Natural killer cell (primary cell): ENCODE measurements around the gene CC2D1B. TPM values are rescaled to one million over a fixed set of nuclear protein-coding genes. Genes with fewer than 3 reads are reported as not detected.
A peak's percentile ranks its signal among the peaks of the same experiment; 100 is the strongest.

ENCODE experiments used
- ATAC-seq, 3 donors: fragments of 150-1000 bp in 2 of 3; fragments of 200-7000 bp in 1 of 3; cut with Tn5 transposase; 1 replicate in 1 of 3; 2 replicates in 2 of 3; pipeline ENCODE4 v1.10.0; 2021; ENCODE audit warnings: mild to moderate bottlenecking in 2 of 3, moderate library complexity in 2 of 3
- DNase-seq, 2 donors: peaks; one replicate each; pipeline versions ENCODE4 v3.0.0 to v3.0.0-alpha.2; 2013 to 2021; ENCODE audit warnings: mixed read lengths in 1 of 2
- H3K27ac ChIP-seq: one replicate; pipeline ENCODE4 v1.5.1; 2013; ENCODE audit warnings: mild to moderate bottlenecking, low read length
- H3K27me3 ChIP-seq: one replicate; pipeline ENCODE4 v1.6.1; 2013; ENCODE audit warnings: low read length; ENCODE audit not compliant: control insufficient read depth, insufficient read depth
- H3K36me3 ChIP-seq: one replicate; pipeline ENCODE4 v1.6.1; 2013; ENCODE audit warnings: low read length; ENCODE audit not compliant: control insufficient read depth, insufficient read depth
- H3K4me1 ChIP-seq: one replicate; pipeline ENCODE4 v1.6.1; 2013; ENCODE audit warnings: low read length; ENCODE audit not compliant: control insufficient read depth, insufficient read depth
- H3K4me3 ChIP-seq: one replicate; pipeline ENCODE4 v1.5.1; 2013; ENCODE audit warnings: low read length
- H3K9me3 ChIP-seq: one replicate; pipeline ENCODE4 v1.6.1; 2013; ENCODE audit warnings: low read length; ENCODE audit not compliant: control insufficient read depth, insufficient read depth
- H3K27ac Mint-ChIP-seq, 2 donors: one replicate each; pipeline ENCODE4 v1.8.0; 2022; ENCODE audit warnings: mild to moderate bottlenecking in 2 of 2, mixed read lengths in 2 of 2, moderate library complexity in 1 of 2
- H3K27me3 Mint-ChIP-seq, 2 donors: one replicate each; pipeline ENCODE4 v1.8.0; 2022; ENCODE audit warnings: low read depth in 2 of 2, mixed read lengths in 2 of 2
- H3K36me3 Mint-ChIP-seq: one replicate; pipeline ENCODE4 v1.8.0; 2022; ENCODE audit warnings: mixed read lengths
- H3K4me1 Mint-ChIP-seq, 2 donors: one replicate each; pipeline ENCODE4 v1.8.0; 2022; ENCODE audit warnings: mixed read lengths in 2 of 2
- H3K4me3 Mint-ChIP-seq: one replicate; pipeline ENCODE4 v1.8.0; 2022; ENCODE audit warnings: mild to moderate bottlenecking, moderate library complexity, mixed read lengths
- H3K9me3 Mint-ChIP-seq, 2 donors: one replicate each; pipeline ENCODE4 v1.8.0; 2022; ENCODE audit warnings: mixed read lengths in 2 of 2
- CTCF ChIP-seq: fragments of 200-600 bp; IDR thresholded peaks from one replicate; pipeline ENCODE4 v1.8.0; 2022; ENCODE audit warnings: antibody characterized with exemption
- WGBS: methylation state at CpG from one replicate; pipeline ENCODE4 v1.1.7; 2013; ENCODE audit warnings: missing lambda C conversion rate; ENCODE audit not compliant: insufficient coverage; 5-methylcytosine and 5-hydroxymethylcytosine counted together
- intact Hi-C: fragments of 100-400 bp; cut with micrococcal nuclease; formaldehyde crosslinking; loops from one replicate; pipeline ENCODE4 v1.14.2; 2022
- total RNA-seq, 4 donors: library from RNA; stranded (reverse); fragments of 120-200 nt in 1 of 4; gene quantifications; one replicate each; pipeline versions ENCODE4 v1.2.3 to v1.2.4, GENCODE V29; 2013 to 2022

Gene CC2D1B
- total RNA-seq, 3 donors from 2014 or later (not counting 1 experiment from before 2014, with no cell fraction given), result 61.4 to 78.4 (median 68.8) TPM

GRCh38 chr1:52367272-52367671 lies 1.3 kb upstream of the CC2D1B start:
- peaks cover 10% of the 10 kb centered on the region for H3K36me3 ChIP-seq
- Mint-ChIP-seq H3K36me3 (no peaks in the 10 kb centered on the region), H3K4me1 (peaks cover 15 to 32% of the 10 kb centered on the region in 2 donors), H3K27ac (no peak overlapping the region), H3K4me3 (peak overlapping the region; percentile 85), H3K27me3 (peaks cover 0 to 4% of the 10 kb centered on the region in 2 donors), H3K9me3 (no peaks in the 10 kb centered on the region)
- ATAC-seq (no peak), DNase-seq (no peak)
- H3K9me3 ChIP-seq, result no peaks in the 10 kb centered on the region
- WGBS, result 96% methylated on average over 5 of the region's 5 CpGs
- no peak for TF ChIP-seq CTCF
- no peak overlapping the region for H3K27ac ChIP-seq
- H3K27me3 ChIP-seq, result no peaks in the 10 kb centered on the region
- no peak overlapping the region for H3K4me3 ChIP-seq
- H3K4me1 ChIP-seq, result peaks cover 30% of the 10 kb centered on the region
- intact Hi-C loops, result loop anchor here (5.0 kb wide), 1 partner anchor 335 kb away; the partner anchor contains the start of gene KTI12

GRCh38 chr1:52366517-52366827 lies 467 bp upstream of the CC2D1B start:
- H3K4me1 Mint-ChIP-seq, result peaks cover 15 to 37% of the 10 kb centered on the region in 2 donors
- peaks cover 30% of the 10 kb centered on the region for H3K4me1 ChIP-seq
- peak overlapping the region; percentile 95 to 99 for H3K27ac Mint-ChIP-seq
- ATAC-seq, result no peak
- H3K27me3 ChIP-seq, result no peaks in the 10 kb centered on the region
- H3K27me3 Mint-ChIP-seq, result peaks cover 0 to 4% of the 10 kb centered on the region in 2 donors
- peak overlapping the region; percentile 75 for H3K4me3 ChIP-seq
- H3K9me3 Mint-ChIP-seq, result no peaks in the 10 kb centered on the region
- TF ChIP-seq CTCF, result no peak
- WGBS, result 28% methylated on average over 7 of the region's 8 CpGs
- peak overlapping the region; percentile 60 for H3K27ac ChIP-seq
- H3K36me3 ChIP-seq, result peaks cover 18% of the 10 kb centered on the region
- no peaks in the 10 kb centered on the region for H3K36me3 Mint-ChIP-seq
- intact Hi-C loops, result loop anchor here (1.0 to 5.0 kb wide), 4 partner anchors 38 to 360 kb away; partner anchors contain the start of genes KTI12, ORC1, PRPF38A and ZYG11B
- no peaks in the 10 kb centered on the region for H3K9me3 ChIP-seq
- DNase-seq, result no peak
- H3K4me3 Mint-ChIP-seq, result peak overlapping the region; percentile 85

- H3K9me3 Mint-ChIP-seq, result no peaks in the 10 kb centered on the region
- Histone ChIP-seq H3K36me3 (peaks cover 31% of the 10 kb centered on the region), H3K27ac (peak overlapping the region; percentile 92), H3K9me3 (no peaks in the 10 kb centered on the region), H3K27me3 (no peaks in the 10 kb centered on the region), H3K4me1 (peaks cover 30% of the 10 kb centered on the region), H3K4me3 (peak overlapping the region; percentile 75)
- H3K36me3 Mint-ChIP-seq, result no peaks in the 10 kb centered on the region
- intact Hi-C loops, result loop anchor here (5.0 kb wide), 1 partner anchor 333 kb away; the partner anchor contains the start of gene KTI12
- 10% methylated on average over 22 of the region's 22 CpGs for WGBS
- H3K27ac Mint-ChIP-seq, result peak overlapping the region; percentile 95 to 99
- ATAC-seq (no peak), DNase-seq (peak in 1 of 2 donors; percentile 43)
- peak overlapping the region; percentile 90 for H3K4me3 Mint-ChIP-seq
- TF ChIP-seq CTCF, result no peak
- H3K27me3 Mint-ChIP-seq, result peaks cover 0 to 4% of the 10 kb centered on the region in 2 donors
- H3K4me1 Mint-ChIP-seq, result peaks cover 15 to 39% of the 10 kb centered on the region in 2 donors
These were observed 797 bp downstream of the CC2D1B start for GRCh38 chr1:52365071-52365745.
